ENCODE results near the gene ASAP3. TPM values are rescaled to one million over a fixed set of nuclear protein-coding genes. Genes with fewer than 3 reads are reported as not detected.

Gene ASAP3
- total and polyA plus RNA-seq, 8 donors = 17.9 to 37.4 (median 25.3) TPM

GRCh38 chr1:23444596-23445390 is 39.2 kb downstream of the ASAP3 start:
- no peaks in the 10 kb centered on the region for H3K27me3 ChIP-seq
- H3K4me3 ChIP-seq = no peak overlapping the region
- no peak for ATAC-seq
- WGBS, 2 donors = 94% methylated on average over 4 of the region's 4 CpGs
- no peak overlapping the region for H3K27ac ChIP-seq
- FAIRE-seq = no peak
- no peak for DNase-seq
- H3K4me1 ChIP-seq = peaks cover 0 to under 1% (median 0%) of the 10 kb centered on the region in 3 donors
- H3K9me3 ChIP-seq = no peaks in the 10 kb centered on the region
- peaks cover 0 to 8% (median 0%) of the 10 kb centered on the region in 3 donors for H3K36me3 ChIP-seq
- intact Hi-C loops (cut with DNase I) = no loop called here
- TF ChIP-seq CTCF (IDR thresholded peaks at IDR 0.05) = no peak

- no peak overlapping the region for H3K4me3 ChIP-seq
- no peak overlapping the region for H3K27ac ChIP-seq
- DNase-seq (peak in 1 of 6 donors; percentile 43), FAIRE-seq (no peak), ATAC-seq (peak in 3 of 4 donors; percentile 66 to 77 (median 77))
- TF ChIP-seq CTCF (IDR thresholded peaks at IDR 0.05) = no peak
- H3K9me3 ChIP-seq = no peaks in the 10 kb centered on the region
- H3K36me3 ChIP-seq = peaks cover 0 to 8% (median 0%) of the 10 kb centered on the region in 3 donors
- H3K27me3 ChIP-seq = no peaks in the 10 kb centered on the region
- H3K4me1 ChIP-seq = no peaks in the 10 kb centered on the region
- intact Hi-C loops (cut with DNase I) = no loop called here
- whole genome bisulfite sequencing, 2 donors = 89 to 95% methylated on average over 4 of the region's 4 CpGs
Observed at GRCh38 chr1:23444104-23444533, 39.9 kb downstream of the ASAP3 start.

GRCh38 chr1:23442751-23443150 is 41.2 kb downstream of the ASAP3 start:
- ATAC-seq (no peak), DNase-seq (no peak), FAIRE-seq (no peak)
- no peak for TF ChIP-seq CTCF (IDR thresholded peaks at IDR 0.05)
- no peak overlapping the region for H3K27ac ChIP-seq
- no peaks in the 10 kb centered on the region for H3K27me3 ChIP-seq
- H3K9me3 ChIP-seq = no peaks in the 10 kb centered on the region
- H3K4me1 ChIP-seq = no peaks in the 10 kb centered on the region
- H3K4me3 ChIP-seq = no peak overlapping the region
- 84 to 89% methylated on average over 3 of the region's 3 CpGs for WGBS, 2 donors
- H3K36me3 ChIP-seq = peaks cover 0 to 8% (median 0%) of the 10 kb centered on the region in 3 donors
- intact Hi-C loops (cut with DNase I) = no loop called here

GRCh38 chr1:23441446-23442148 is 42.4 kb downstream of the ASAP3 start:
- Histone ChIP-seq H3K9me3 (no peaks in the 10 kb centered on the region), H3K27ac (no peak overlapping the region), H3K27me3 (no peaks in the 10 kb centered on the region), H3K4me3 (no peak overlapping the region), H3K36me3 (peaks cover 0 to 8% (median 0%) of the 10 kb centered on the region in 3 donors), H3K4me1 (no peaks in the 10 kb centered on the region)
- DNase-seq (no peak), ATAC-seq (no peak), FAIRE-seq (no peak)
- 88 to 90% methylated on average over 8 of the region's 8 CpGs for WGBS, 2 donors
- TF ChIP-seq CTCF (IDR thresholded peaks at IDR 0.05) = no peak
- intact Hi-C loops (cut with DNase I) = no loop called here
